SK-N-SH (cell line): ENCODE data around the gene GFRA3.

Source experiments
- EP300 ChIP-seq, 2 experiments: IDR thresholded peaks; 2 replicates each; pipeline versions ENCODE4 v1.4.0 to v1.6.1; 2012; ENCODE audit warnings: borderline replicate concordance in 1 of 2, low read depth in 1 of 2, low read length in 1 of 2
- GATA2 ChIP-seq: sonication (generic); formaldehyde crosslinking; IDR thresholded peaks from 2 replicates; pipeline ENCODE4 v1.5.0; 2020; ENCODE audit warnings: mild to moderate bottlenecking, missing genetic modification reagents
- MAX ChIP-seq: IDR thresholded peaks from 2 replicates; pipeline ENCODE4 v1.4.0; 2012; ENCODE audit warnings: low read depth
- MEF2A ChIP-seq: IDR thresholded peaks from 2 replicates; pipeline ENCODE4 v1.4.0; 2012; ENCODE audit warnings: low read depth, borderline replicate concordance
- MXI1 ChIP-seq: IDR thresholded peaks from 2 replicates; pipeline ENCODE4 v1.6.1; 2012; ENCODE audit warnings: mild to moderate bottlenecking, low read depth, low read length, improper control_type of control experiment
- POLR2AphosphoS5 ChIP-seq: IDR thresholded peaks from 2 replicates; pipeline ENCODE4 v1.6.1; 2012; ENCODE audit warnings: low read depth, low read length
- RAD21 ChIP-seq: IDR thresholded peaks from 2 replicates; pipeline ENCODE4 v1.6.1; 2012; ENCODE audit warnings: mild to moderate bottlenecking, low read length
- SMC3 ChIP-seq: IDR thresholded peaks from 2 replicates; pipeline ENCODE4 v1.6.1; 2012; ENCODE audit warnings: low read depth, low read length, improper control_type of control experiment
- TCF12 ChIP-seq: IDR thresholded peaks from 2 replicates; pipeline ENCODE4 v1.4.0; 2012
- TF ChIP-seq, protein P1 (sequence below): fragments of 200-600 bp; sonication (generic); IDR thresholded peaks from 2 replicates; pipeline ENCODE4 v1.6.1; 2017; ENCODE audit warnings: antibody characterized with exemption, mild to moderate bottlenecking, moderate library complexity

DNA sequence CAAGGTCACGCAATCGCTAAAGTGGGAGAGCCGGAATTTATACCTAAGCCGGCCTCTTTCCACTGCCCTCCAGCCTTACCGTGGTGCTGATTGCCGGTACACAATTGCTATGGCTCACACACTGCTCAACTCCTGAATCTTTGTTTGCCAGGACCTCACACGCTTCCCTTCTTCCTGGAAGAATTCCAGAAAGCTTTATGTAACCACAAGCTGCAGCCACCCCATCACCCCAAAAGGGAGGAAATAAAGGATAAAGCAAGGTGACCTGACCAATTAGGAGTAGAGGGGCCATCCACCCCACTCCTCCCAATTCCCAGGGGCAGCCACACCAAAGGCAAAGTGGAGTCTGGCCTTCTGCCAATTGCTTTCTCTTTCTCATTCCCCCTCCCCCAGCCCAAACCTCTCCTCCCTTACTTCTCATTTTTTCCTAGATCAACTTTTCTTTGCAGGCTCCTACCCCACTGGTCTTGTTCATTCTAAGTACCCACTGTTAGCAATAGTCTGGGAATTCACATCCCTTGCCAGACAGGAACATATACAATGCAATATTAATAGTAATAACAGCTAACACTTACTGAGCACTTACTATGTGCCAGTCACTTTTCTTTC, 43.3 kb downstream of the GFRA3 start:
- TF ChIP-seq GATA2 (CRISPR knock-in tag): no peak
- no peak for TF ChIP-seq EP300 (IDR thresholded peaks at IDR 0.05; ENCODE audit: borderline replicate concordance in 1 of 2, low read depth in 1 of 2, low read length in 1 of 2)
- TF ChIP-seq, protein P1, sequence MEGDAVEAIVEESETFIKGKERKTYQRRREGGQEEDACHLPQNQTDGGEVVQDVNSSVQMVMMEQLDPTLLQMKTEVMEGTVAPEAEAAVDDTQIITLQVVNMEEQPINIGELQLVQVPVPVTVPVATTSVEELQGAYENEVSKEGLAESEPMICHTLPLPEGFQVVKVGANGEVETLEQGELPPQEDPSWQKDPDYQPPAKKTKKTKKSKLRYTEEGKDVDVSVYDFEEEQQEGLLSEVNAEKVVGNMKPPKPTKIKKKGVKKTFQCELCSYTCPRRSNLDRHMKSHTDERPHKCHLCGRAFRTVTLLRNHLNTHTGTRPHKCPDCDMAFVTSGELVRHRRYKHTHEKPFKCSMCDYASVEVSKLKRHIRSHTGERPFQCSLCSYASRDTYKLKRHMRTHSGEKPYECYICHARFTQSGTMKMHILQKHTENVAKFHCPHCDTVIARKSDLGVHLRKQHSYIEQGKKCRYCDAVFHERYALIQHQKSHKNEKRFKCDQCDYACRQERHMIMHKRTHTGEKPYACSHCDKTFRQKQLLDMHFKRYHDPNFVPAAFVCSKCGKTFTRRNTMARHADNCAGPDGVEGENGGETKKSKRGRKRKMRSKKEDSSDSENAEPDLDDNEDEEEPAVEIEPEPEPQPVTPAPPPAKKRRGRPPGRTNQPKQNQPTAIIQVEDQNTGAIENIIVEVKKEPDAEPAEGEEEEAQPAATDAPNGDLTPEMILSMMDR: no peak
- TF ChIP-seq MXI1: no peak
- no peak for TF ChIP-seq MAX
- no peak for TF ChIP-seq RAD21
- no peak for TF ChIP-seq SMC3
- TF ChIP-seq POLR2AphosphoS5: no peak
- TF ChIP-seq TCF12: no peak
- TF ChIP-seq MEF2A: no peak
